Peyer's patch (tissue), 4 donors: ENCODE results near the gene MYH10. TPM values are rescaled to one million over a fixed set of nuclear protein-coding genes. Genes with fewer than 3 reads are reported as not detected.

ENCODE experiments used
- DNase-seq, 3 donors: peaks; one replicate each; pipeline ENCODE4 v3.0.0-alpha.2; 2017 to 2019
- H3K27ac ChIP-seq, 4 donors: fragments of 200-600 bp; sonication (generic); one replicate each; pipeline ENCODE4 v1.5.1; 2016 to 2019
- H3K27me3 ChIP-seq, 2 donors: fragments of 200-600 bp; sonication (generic); one replicate each; pipeline ENCODE4 v1.5.1; 2019
- H3K36me3 ChIP-seq, 3 donors: fragments of 200-600 bp; sonication (generic); one replicate each; pipeline ENCODE4 v1.5.1; 2016 to 2019
- H3K4me1 ChIP-seq, 4 donors: fragments of 200-600 bp; sonication (generic); one replicate each; pipeline ENCODE4 v1.5.1; 2016 to 2019
- H3K4me3 ChIP-seq, 4 donors: fragments of 200-600 bp; sonication (generic); 1 replicate in 3 of 4; 2 replicates in 1 of 4; pipeline ENCODE4 v1.5.1; 2016 to 2019; ENCODE audit warnings: mild to moderate bottlenecking in 1 of 4
- H3K9me3 ChIP-seq, 4 donors: fragments of 200-600 bp; sonication (generic); one replicate each; pipeline ENCODE4 v1.5.1; 2016 to 2019; ENCODE audit warnings: mild to moderate bottlenecking in 1 of 4
- CTCF ChIP-seq, 6 experiments: fragments of 450-650 bp in 4 of 6; fragments of 200-600 bp in 2 of 6; sonication (generic) in 1 of 6; IDR thresholded peaks; one replicate each; pipeline ENCODE4 v1.5.1; 2017 to 2019; ENCODE audit warnings: antibody characterized with exemption in 6 of 6, mild to moderate bottlenecking in 3 of 6, moderate library complexity in 1 of 6
- POLR2A ChIP-seq, 2 donors: fragments of 450-650 bp; IDR thresholded peaks; one replicate each; pipeline ENCODE4 v1.5.1; 2017; ENCODE audit warnings: antibody characterized with exemption in 2 of 2, mild to moderate bottlenecking in 2 of 2, moderate library complexity in 2 of 2
- total RNA-seq, 4 donors: library from RNA; depleted of rRNA; stranded (reverse); fragments of >200 nt; gene quantifications; one replicate each; pipeline ENCODE4 v1.1.0, GENCODE V29; 2016

Gene MYH10
- total RNA-seq, 4 donors from 2014 or later = 1.2 to 10.7 (median 3.6) TPM

DNA sequence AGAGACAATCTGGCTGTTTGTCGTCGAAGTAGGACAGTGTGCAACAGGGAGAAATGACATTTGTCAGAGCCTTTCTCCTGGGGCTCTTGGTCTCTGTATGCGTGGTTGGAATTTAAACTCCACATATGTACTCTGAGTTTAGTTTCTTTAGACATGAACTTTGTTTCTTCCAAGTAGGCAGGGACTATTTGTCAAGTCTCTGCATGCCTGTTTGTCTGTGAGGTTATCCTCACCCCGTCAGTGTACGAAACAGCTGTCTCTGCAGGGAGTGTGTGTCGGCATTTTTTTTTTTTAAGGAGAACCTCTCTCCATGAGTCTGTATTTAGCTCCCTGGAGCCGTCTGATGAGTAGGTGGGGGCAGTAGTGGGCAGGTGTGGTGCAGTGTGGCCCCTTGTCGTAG is 165.2 kb downstream of the MYH10 start:
- H3K4me1 ChIP-seq = peaks cover 0 to 11% (median 0%) of the 10 kb centered on the region in 4 donors
- no peak for TF ChIP-seq CTCF (IDR thresholded peaks at IDR 0.05)
- TF ChIP-seq POLR2A (IDR thresholded peaks at IDR 0.05) = no peak
- no peak overlapping the region for H3K4me3 ChIP-seq
- DNase-seq = no peak
- H3K9me3 ChIP-seq = no peaks in the 10 kb centered on the region
- H3K27ac ChIP-seq = no peak overlapping the region
- peaks cover 0 to 71% (median 0%) of the 10 kb centered on the region in 3 donors for H3K36me3 ChIP-seq
- no peaks in the 10 kb centered on the region for H3K27me3 ChIP-seq

DNA sequence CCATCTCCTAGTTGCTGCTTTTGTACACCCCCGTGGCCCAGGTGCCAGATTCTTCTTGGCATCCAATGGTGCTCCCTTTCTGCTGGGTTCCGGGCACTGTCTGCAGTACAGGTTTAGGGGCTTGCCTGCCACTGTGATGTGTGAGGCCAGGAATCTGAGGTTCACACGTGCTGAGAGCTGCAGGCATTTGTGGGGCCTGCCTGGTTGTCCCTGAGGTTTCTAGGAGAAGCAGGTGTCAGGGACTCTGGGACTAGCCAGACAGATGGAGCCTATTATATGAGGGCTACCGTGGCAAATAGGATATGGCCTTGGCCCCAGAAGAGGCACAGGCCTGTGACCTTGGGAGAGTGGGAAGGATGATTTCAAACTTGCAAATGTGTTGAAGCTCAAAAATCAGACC is 165.6 kb downstream of the MYH10 start:
- Histone ChIP-seq H3K36me3 (peaks cover 0 to 72% (median 0%) of the 10 kb centered on the region in 3 donors), H3K27me3 (no peaks in the 10 kb centered on the region), H3K9me3 (no peaks in the 10 kb centered on the region), H3K4me1 (peaks cover 0 to 11% (median 0%) of the 10 kb centered on the region in 4 donors), H3K4me3 (no peak overlapping the region), H3K27ac (no peak overlapping the region)
- TF ChIP-seq CTCF (IDR thresholded peaks at IDR 0.05) (no peak), POLR2A (IDR thresholded peaks at IDR 0.05) (no peak)
- DNase-seq = no peak

DNA sequence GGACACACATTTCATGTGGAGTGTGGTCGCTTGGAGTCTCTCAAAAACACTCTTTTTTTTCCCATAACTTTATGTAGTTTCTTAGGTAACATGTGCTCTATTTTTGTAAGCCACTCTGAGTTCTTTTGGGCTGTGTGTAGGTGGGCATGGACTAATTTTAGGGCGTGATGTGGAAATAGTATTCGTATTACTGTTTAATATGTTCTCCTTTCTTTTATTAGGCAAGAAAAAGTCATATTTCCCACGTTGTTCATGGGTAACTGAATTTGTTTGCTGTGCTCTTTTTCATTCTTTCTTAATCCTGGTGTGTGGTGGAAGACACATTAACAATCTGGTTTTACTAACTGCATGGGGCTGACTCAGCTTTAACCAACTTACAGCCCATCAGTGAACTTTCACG is 167.4 kb downstream of the MYH10 start:
- H3K9me3 ChIP-seq = no peaks in the 10 kb centered on the region
- TF ChIP-seq CTCF (IDR thresholded peaks at IDR 0.05) (no peak), POLR2A (IDR thresholded peaks at IDR 0.05) (no peak)
- DNase-seq = no peak
- peaks cover 0 to 11% (median 0%) of the 10 kb centered on the region in 4 donors for H3K4me1 ChIP-seq
- no peak overlapping the region for H3K27ac ChIP-seq
- no peaks in the 10 kb centered on the region for H3K27me3 ChIP-seq
- no peak overlapping the region for H3K4me3 ChIP-seq
- peaks cover 0 to 81% (median 0%) of the 10 kb centered on the region in 3 donors for H3K36me3 ChIP-seq

DNA sequence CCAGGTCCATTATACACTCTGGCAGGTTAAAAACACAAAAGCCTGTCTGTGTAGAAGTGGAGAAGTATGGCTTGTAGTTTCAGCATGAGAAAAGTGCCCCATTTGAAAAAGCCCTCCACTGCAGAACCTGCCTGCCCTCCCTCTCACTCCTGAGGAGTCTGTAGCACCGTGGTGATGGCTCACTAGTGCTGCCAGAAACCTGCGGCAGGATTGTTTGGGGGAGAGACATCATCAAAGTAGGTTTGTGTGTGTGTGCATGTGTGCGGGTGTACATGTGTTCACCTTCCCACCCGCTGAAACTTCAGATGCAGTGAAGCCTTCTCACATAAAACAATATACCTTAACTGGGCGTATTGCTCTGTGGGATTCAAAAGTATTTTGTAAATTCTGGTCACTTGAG is 168.0 kb downstream of the MYH10 start:
- Histone ChIP-seq H3K4me3 (no peak overlapping the region), H3K36me3 (peaks cover 0 to 81% (median 0%) of the 10 kb centered on the region in 3 donors), H3K9me3 (no peaks in the 10 kb centered on the region), H3K27ac (no peak overlapping the region), H3K27me3 (no peaks in the 10 kb centered on the region), H3K4me1 (peaks cover 0 to 11% (median 0%) of the 10 kb centered on the region in 4 donors)
- no peak for DNase-seq
- TF ChIP-seq CTCF (IDR thresholded peaks at IDR 0.05) (no peak), POLR2A (IDR thresholded peaks at IDR 0.05) (no peak)

- DNase-seq = no peak
- H3K4me3 ChIP-seq = no peak overlapping the region
- TF ChIP-seq POLR2A (IDR thresholded peaks at IDR 0.05) (no peak), CTCF (IDR thresholded peaks at IDR 0.05) (no peak)
- H3K4me1 ChIP-seq = peaks cover 0 to 1% (median 0%) of the 10 kb centered on the region in 4 donors
- H3K9me3 ChIP-seq = no peaks in the 10 kb centered on the region
- no peaks in the 10 kb centered on the region for H3K27me3 ChIP-seq
- no peak overlapping the region for H3K27ac ChIP-seq
- peaks cover 0 to 94% (median 0%) of the 10 kb centered on the region in 3 donors for H3K36me3 ChIP-seq
Measured at GRCh38 chr17:8459831-8460230, 170.7 kb downstream of the MYH10 start.

DNA sequence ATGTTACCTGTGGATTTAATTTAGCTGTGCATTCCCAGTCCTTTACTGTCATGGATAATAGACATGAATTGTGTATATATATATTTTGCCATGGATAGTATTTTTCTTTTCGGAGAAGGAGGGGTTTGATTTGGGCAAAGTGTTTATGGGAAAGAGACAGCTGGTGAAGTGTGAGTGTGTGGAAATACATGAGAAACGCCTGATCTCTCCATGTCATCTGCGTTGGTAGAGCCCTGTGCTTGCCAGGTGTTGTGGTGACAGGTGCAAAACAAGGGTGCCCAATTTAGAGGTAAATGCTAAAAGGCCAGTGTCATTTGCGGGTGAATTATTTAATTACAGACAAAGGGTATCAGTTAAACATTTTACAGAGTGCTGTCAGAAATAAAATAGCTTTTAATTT is 171.4 kb downstream of the MYH10 start:
- Histone ChIP-seq H3K36me3 (peaks cover 0 to 97% (median 0%) of the 10 kb centered on the region in 3 donors), H3K9me3 (no peaks in the 10 kb centered on the region), H3K27ac (no peak overlapping the region), H3K4me1 (no peaks in the 10 kb centered on the region), H3K4me3 (no peak overlapping the region), H3K27me3 (no peaks in the 10 kb centered on the region)
- TF ChIP-seq POLR2A (IDR thresholded peaks at IDR 0.05) (no peak), CTCF (IDR thresholded peaks at IDR 0.05) (no peak)
- DNase-seq = no peak
